Trophoblast cell (in vitro differentiated cells and primary cell): ENCODE results near the gene KLF15.

Experiments
- DNase-seq, 2 donors: peaks; one replicate each; pipeline ENCODE4 v3.0.0-alpha.2; 2016
- H2AFZ ChIP-seq: 2 replicates; pipeline ENCODE4 v1.6.1; 2013; ENCODE audit warnings: low read length, moderate library complexity, mild to moderate bottlenecking; ENCODE audit not compliant: insufficient read depth, poor library complexity
- H2AK5ac ChIP-seq: 2 replicates; pipeline ENCODE4 v1.6.1; 2013; ENCODE audit warnings: mild to moderate bottlenecking, low read length
- H2BK120ac ChIP-seq: 2 replicates; pipeline ENCODE4 v1.6.1; 2013; ENCODE audit warnings: low read length, mild to moderate bottlenecking, moderate library complexity; ENCODE audit not compliant: insufficient read depth, poor library complexity
- H2BK12ac ChIP-seq: 2 replicates; pipeline ENCODE4 v1.6.1; 2013; ENCODE audit warnings: mild to moderate bottlenecking, low read length, moderate library complexity
- H2BK5ac ChIP-seq: 2 replicates; pipeline ENCODE4 v1.6.1; 2013; ENCODE audit warnings: low read length, low read depth, moderate library complexity, mild to moderate bottlenecking; ENCODE audit not compliant: poor library complexity
- H3K14ac ChIP-seq: 2 replicates; pipeline ENCODE4 v1.6.1; 2013; ENCODE audit warnings: mild to moderate bottlenecking, low read length
- H3K18ac ChIP-seq: 2 replicates; pipeline ENCODE4 v1.6.1; 2013; ENCODE audit warnings: mild to moderate bottlenecking, low read length
- H3K23ac ChIP-seq: 2 replicates; pipeline ENCODE4 v1.6.1; 2013; ENCODE audit warnings: low read length
- H3K27ac ChIP-seq: 2 replicates; pipeline ENCODE4 v1.5.1; 2013; ENCODE audit warnings: low read depth, mild to moderate bottlenecking, inconsistent platforms, low read length, moderate library complexity
- H3K27me3 ChIP-seq: 2 replicates; pipeline ENCODE4 v1.6.1; 2013; ENCODE audit warnings: inconsistent platforms, mild to moderate bottlenecking, low read length, moderate library complexity; ENCODE audit not compliant: insufficient read depth
- H3K36me3 ChIP-seq, 2 experiments: 1 replicate in 1 of 2; 2 replicates in 1 of 2; pipeline ENCODE4 v1.6.1; 2013; ENCODE audit warnings: low read length in 2 of 2, mild to moderate bottlenecking in 2 of 2, moderate library complexity in 1 of 2; ENCODE audit not compliant: insufficient read depth in 2 of 2, control insufficient read depth in 1 of 2
- H3K4ac ChIP-seq: 2 replicates; pipeline ENCODE4 v1.6.1; 2013; ENCODE audit warnings: low read depth, mild to moderate bottlenecking, low read length, moderate library complexity
- H3K4me1 ChIP-seq, 2 experiments: 1 replicate in 1 of 2; 2 replicates in 1 of 2; pipeline ENCODE4 v1.6.1; 2013; ENCODE audit warnings: low read length in 2 of 2, mild to moderate bottlenecking in 2 of 2, moderate library complexity in 1 of 2; ENCODE audit not compliant: insufficient read depth in 2 of 2, control insufficient read depth in 1 of 2
- H3K4me2 ChIP-seq: 2 replicates; pipeline ENCODE4 v1.6.1; 2013; ENCODE audit warnings: inconsistent platforms, mild to moderate bottlenecking, low read length, moderate library complexity
- H3K4me3 ChIP-seq: 2 replicates; pipeline ENCODE4 v1.5.1; 2013; ENCODE audit warnings: mild to moderate bottlenecking, low read depth, low read length, inconsistent platforms
- H3K79me1 ChIP-seq: one replicate; pipeline ENCODE4 v1.6.1; 2013; ENCODE audit warnings: low read length
- H3K79me2 ChIP-seq: 2 replicates; pipeline ENCODE4 v1.6.1; 2013; ENCODE audit warnings: low read length, mild to moderate bottlenecking; ENCODE audit not compliant: control insufficient read depth, insufficient read depth, poor library complexity
- H3K9ac ChIP-seq: 2 replicates; pipeline ENCODE4 v1.6.1; 2013; ENCODE audit warnings: mild to moderate bottlenecking, low read length
- H3K9me3 ChIP-seq: 2 replicates; pipeline ENCODE4 v1.6.1; 2013; ENCODE audit warnings: low read depth, mild to moderate bottlenecking, control low read depth, inconsistent platforms, low read length; ENCODE audit not compliant: insufficient read depth
- H4K12ac ChIP-seq: 2 replicates; pipeline ENCODE4 v1.6.1; 2013; ENCODE audit warnings: low read depth, mild to moderate bottlenecking, low read length, moderate library complexity
- H4K8ac ChIP-seq: 2 replicates; pipeline ENCODE4 v1.6.1; 2013; ENCODE audit warnings: low read depth, mild to moderate bottlenecking, low read length, moderate library complexity
- H4K91ac ChIP-seq: one replicate; pipeline ENCODE4 v1.6.1; 2013; ENCODE audit warnings: low read depth, mild to moderate bottlenecking, low read length, moderate library complexity
- WGBS: extraction: QIAGEN DNeasy Blood & Tissue Kit; methylation state at CpG from one replicate; pipeline ENCODE4 v1.1.7; 2013; ENCODE audit warnings: missing lambda C conversion rate; ENCODE audit not compliant: insufficient read length, insufficient coverage; ENCODE audit errors: extremely low coverage; 5-methylcytosine and 5-hydroxymethylcytosine counted together

Gene KLF15

GRCh38 chr3:126311338-126311978 is 45.8 kb downstream of the KLF15 start:
- Histone ChIP-seq H2BK120ac (no peak overlapping the region), H3K27me3 (no peaks in the 10 kb centered on the region), H3K9ac (no peak overlapping the region), H3K4me2 (no peak overlapping the region), H3K27ac (no peak overlapping the region), H3K4ac (no peak overlapping the region), H4K91ac (no peak overlapping the region), H4K8ac (no peak overlapping the region), H3K79me1 (no peaks in the 10 kb centered on the region), H2AFZ (no peak overlapping the region), H3K18ac (no peak overlapping the region), H4K12ac (no peak overlapping the region), H3K4me3 (no peak overlapping the region), H3K9me3 (peaks cover 18% of the 10 kb centered on the region), H2BK12ac (no peak overlapping the region), H3K23ac (no peak overlapping the region), H3K79me2 (no peaks in the 10 kb centered on the region), H2AK5ac (no peak overlapping the region), H3K4me1 (no peaks in the 10 kb centered on the region), H3K14ac (no peak overlapping the region), H3K36me3 (no peaks in the 10 kb centered on the region), H2BK5ac (no peak overlapping the region)
- no CpG with 5 or more reads among the region's 7 CpGs for WGBS
- no peak for DNase-seq

GRCh38 chr3:126310816-126311215 is 46.4 kb downstream of the KLF15 start:
- WGBS, result no CpG with 5 or more reads among the region's 5 CpGs
- no peak overlapping the region for H4K12ac ChIP-seq
- H3K4me1 ChIP-seq, result no peaks in the 10 kb centered on the region
- no peak overlapping the region for H3K4me2 ChIP-seq
- H3K79me1 ChIP-seq, result no peaks in the 10 kb centered on the region
- H3K14ac ChIP-seq, result no peak overlapping the region
- H3K27ac ChIP-seq, result no peak overlapping the region
- H4K91ac ChIP-seq, result no peak overlapping the region
- no peaks in the 10 kb centered on the region for H3K79me2 ChIP-seq
- H2BK120ac ChIP-seq, result no peak overlapping the region
- no peak overlapping the region for H3K23ac ChIP-seq
- H2AK5ac ChIP-seq, result no peak overlapping the region
- no peak for DNase-seq
- no peaks in the 10 kb centered on the region for H3K27me3 ChIP-seq
- no peak overlapping the region for H3K18ac ChIP-seq
- H3K4ac ChIP-seq, result no peak overlapping the region
- H3K9ac ChIP-seq, result no peak overlapping the region
- H4K8ac ChIP-seq, result no peak overlapping the region
- H2BK5ac ChIP-seq, result no peak overlapping the region
- H3K4me3 ChIP-seq, result no peak overlapping the region
- no peak overlapping the region for H2BK12ac ChIP-seq
- H3K9me3 ChIP-seq, result peaks cover 19% of the 10 kb centered on the region
- no peak overlapping the region for H2AFZ ChIP-seq
- no peaks in the 10 kb centered on the region for H3K36me3 ChIP-seq

- H2BK120ac ChIP-seq, result no peak overlapping the region
- H4K8ac ChIP-seq, result no peak overlapping the region
- no peak for DNase-seq
- no peak overlapping the region for H3K4me2 ChIP-seq
- no peak overlapping the region for H3K23ac ChIP-seq
- H3K27ac ChIP-seq, result no peak overlapping the region
- H3K9ac ChIP-seq, result no peak overlapping the region
- no peaks in the 10 kb centered on the region for H3K79me1 ChIP-seq
- no peak overlapping the region for H3K14ac ChIP-seq
- H3K36me3 ChIP-seq, result no peaks in the 10 kb centered on the region
- H3K4ac ChIP-seq, result no peak overlapping the region
- H3K4me3 ChIP-seq, result no peak overlapping the region
- H3K4me1 ChIP-seq, result no peaks in the 10 kb centered on the region
- no peak overlapping the region for H3K18ac ChIP-seq
- no peak overlapping the region for H4K12ac ChIP-seq
- H2BK12ac ChIP-seq, result no peak overlapping the region
- peaks cover 19% of the 10 kb centered on the region for H3K9me3 ChIP-seq
- no CpG with 5 or more reads among the region's 12 CpGs for WGBS
- no peak overlapping the region for H2BK5ac ChIP-seq
- H2AFZ ChIP-seq, result no peak overlapping the region
- no peaks in the 10 kb centered on the region for H3K27me3 ChIP-seq
- no peaks in the 10 kb centered on the region for H3K79me2 ChIP-seq
- H4K91ac ChIP-seq, result no peak overlapping the region
- no peak overlapping the region for H2AK5ac ChIP-seq
Measured at GRCh38 chr3:126309861-126310655, 47.1 kb downstream of the KLF15 start.

GRCh38 chr3:126309165-126309564 is 48.0 kb downstream of the KLF15 start:
- H3K4me2 ChIP-seq, result no peak overlapping the region
- H4K12ac ChIP-seq, result no peak overlapping the region
- no peak overlapping the region for H3K14ac ChIP-seq
- H3K23ac ChIP-seq, result no peak overlapping the region
- no peak overlapping the region for H3K4ac ChIP-seq
- peaks cover 18% of the 10 kb centered on the region for H3K9me3 ChIP-seq
- H4K8ac ChIP-seq, result no peak overlapping the region
- no peak overlapping the region for H2BK12ac ChIP-seq
- no peak overlapping the region for H2AFZ ChIP-seq
- no peaks in the 10 kb centered on the region for H3K79me1 ChIP-seq
- H3K9ac ChIP-seq, result no peak overlapping the region
- H3K27ac ChIP-seq, result no peak overlapping the region
- no peaks in the 10 kb centered on the region for H3K27me3 ChIP-seq
- H3K4me3 ChIP-seq, result no peak overlapping the region
- no peaks in the 10 kb centered on the region for H3K36me3 ChIP-seq
- WGBS, result no CpG with 5 or more reads among the region's 11 CpGs
- no peak for DNase-seq
- H3K4me1 ChIP-seq, result no peaks in the 10 kb centered on the region
- no peak overlapping the region for H2BK120ac ChIP-seq
- no peak overlapping the region for H4K91ac ChIP-seq
- no peak overlapping the region for H2AK5ac ChIP-seq
- no peak overlapping the region for H2BK5ac ChIP-seq
- no peak overlapping the region for H3K18ac ChIP-seq
- H3K79me2 ChIP-seq, result no peaks in the 10 kb centered on the region
